ENCODE measurements around the gene CCND3. TPM values are rescaled to one million over a fixed set of nuclear protein-coding genes. Genes with fewer than 3 reads are reported as not detected.

The CCND3 gene
- total and polyA plus RNA-seq, 10 of the 15 experiments (the other 5 are each of a cell fraction or from before 2014, with no cell fraction given), result 6.0 to 86.4 (median 31.5) TPM

- TF ChIP-seq ELK1 (IDR thresholded peaks at IDR 0.05; ENCODE audit: low read depth, low read length) (no peak), NFIC (IDR thresholded peaks at IDR 0.05; ENCODE audit: low read depth, low read length) (no peak), ATF7 (IDR thresholded peaks at IDR 0.05; ENCODE audit: low read depth) (no peak), USF2 (IDR thresholded peaks at IDR 0.05; ENCODE audit: borderline replicate concordance, low read depth, low read length) (no peak), SUZ12 (IDR thresholded peaks at IDR 0.05; ENCODE audit: unreplicated experiment) (no peak), E2F4 (IDR thresholded peaks at IDR 0.05; ENCODE audit: low read depth, low read length) (no peak), GABPA (IDR thresholded peaks at IDR 0.05; ENCODE audit: low read depth) (no peak), PBX3 (IDR thresholded peaks at IDR 0.05; ENCODE audit: insufficient replicate concordance, low read depth, low read length) (peak; percentile 8), SMAD5 (IDR thresholded peaks at IDR 0.05; ENCODE audit: low read depth) (no peak), PML (IDR thresholded peaks at IDR 0.05; ENCODE audit: low read length) (no peak), NBN (IDR thresholded peaks at IDR 0.05) (no peak)
Measured at GRCh38 chr6:41964201-41964887, 22.7 kb upstream of the CCND3 start (continued).

Data from GM12878 (cell line).